Measurements from ENCODE around the gene OXER1. TPM values are rescaled to one million over a fixed set of nuclear protein-coding genes. Genes with fewer than 3 reads are reported as not detected.

The OXER1 gene
- total and polyA plus RNA-seq, 9 of the 15 experiments (the other 6 are each of a cell fraction or from before 2014, with no cell fraction given) = not detected

DNA sequence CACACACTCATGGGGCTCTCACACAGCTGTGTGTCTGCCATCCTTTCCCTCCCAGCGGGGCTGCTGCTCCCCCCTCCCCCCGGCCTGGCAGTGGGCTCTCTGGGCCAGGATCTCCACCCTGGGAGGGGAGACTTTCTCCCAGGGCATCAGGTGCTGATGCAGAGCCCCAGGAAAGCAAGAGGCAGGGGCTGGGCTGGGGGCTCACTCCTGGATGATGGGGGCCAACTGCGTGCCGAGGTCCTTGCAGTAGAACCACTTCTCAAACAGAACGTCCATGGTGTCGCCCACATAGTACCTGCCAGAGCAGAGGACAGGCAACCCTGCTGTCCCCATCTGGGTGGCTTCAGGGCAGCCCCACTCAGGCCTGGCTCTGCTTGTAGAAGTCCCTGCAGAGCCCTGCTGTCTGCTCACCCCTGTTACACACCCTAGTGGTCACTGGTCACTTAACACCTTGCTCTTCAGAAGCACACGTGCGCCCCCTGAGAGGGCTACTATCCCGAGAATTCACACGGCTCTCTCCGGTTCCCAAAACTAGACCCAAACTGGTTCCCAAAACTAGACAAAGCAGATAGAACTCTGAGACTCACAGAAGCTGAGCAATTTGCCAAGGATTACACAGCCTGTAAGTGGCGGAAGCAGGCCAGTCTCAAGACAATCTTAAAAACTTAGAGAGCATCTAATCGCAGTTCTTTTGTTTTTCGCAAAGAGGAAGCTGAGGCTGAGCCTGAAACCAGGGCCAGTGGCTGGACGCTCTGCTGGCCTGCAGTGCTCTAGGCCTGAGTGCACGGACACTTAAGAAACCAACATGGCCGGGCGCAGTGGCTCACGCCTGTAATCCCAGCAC lies 6.6 kb upstream of the OXER1 start (continued):
- TF ChIP-seq, protein P1, sequence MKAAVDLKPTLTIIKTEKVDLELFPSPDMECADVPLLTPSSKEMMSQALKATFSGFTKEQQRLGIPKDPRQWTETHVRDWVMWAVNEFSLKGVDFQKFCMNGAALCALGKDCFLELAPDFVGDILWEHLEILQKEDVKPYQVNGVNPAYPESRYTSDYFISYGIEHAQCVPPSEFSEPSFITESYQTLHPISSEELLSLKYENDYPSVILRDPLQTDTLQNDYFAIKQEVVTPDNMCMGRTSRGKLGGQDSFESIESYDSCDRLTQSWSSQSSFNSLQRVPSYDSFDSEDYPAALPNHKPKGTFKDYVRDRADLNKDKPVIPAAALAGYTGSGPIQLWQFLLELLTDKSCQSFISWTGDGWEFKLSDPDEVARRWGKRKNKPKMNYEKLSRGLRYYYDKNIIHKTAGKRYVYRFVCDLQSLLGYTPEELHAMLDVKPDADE (conservative IDR thresholded peaks at IDR 0.05; ENCODE audit: control insufficient read depth, low read depth, low read length) = no peak
- no peak for TF ChIP-seq PHF21A (IDR thresholded peaks at IDR 0.05; ENCODE audit: borderline replicate concordance, low read depth)
- TF ChIP-seq RAD51 (IDR thresholded peaks at IDR 0.05; ENCODE audit: borderline replicate concordance, low read depth) = no peak
- no peak for TF ChIP-seq COPS2 (conservative IDR thresholded peaks at IDR 0.05)
- no peak for TF ChIP-seq HEY1 (CRISPR knock-in tag; IDR thresholded peaks at IDR 0.05; ENCODE audit: borderline replicate concordance)
- TF ChIP-seq, protein P2, sequence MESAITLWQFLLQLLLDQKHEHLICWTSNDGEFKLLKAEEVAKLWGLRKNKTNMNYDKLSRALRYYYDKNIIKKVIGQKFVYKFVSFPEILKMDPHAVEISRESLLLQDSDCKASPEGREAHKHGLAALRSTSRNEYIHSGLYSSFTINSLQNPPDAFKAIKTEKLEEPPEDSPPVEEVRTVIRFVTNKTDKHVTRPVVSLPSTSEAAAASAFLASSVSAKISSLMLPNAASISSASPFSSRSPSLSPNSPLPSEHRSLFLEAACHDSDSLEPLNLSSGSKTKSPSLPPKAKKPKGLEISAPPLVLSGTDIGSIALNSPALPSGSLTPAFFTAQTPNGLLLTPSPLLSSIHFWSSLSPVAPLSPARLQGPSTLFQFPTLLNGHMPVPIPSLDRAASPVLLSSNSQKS (CRISPR knock-in tag; IDR thresholded peaks at IDR 0.05) = no peak
- no peak for TF ChIP-seq NFIC (IDR thresholded peaks at IDR 0.05)
- TF ChIP-seq POLR2AphosphoS2 (IDR thresholded peaks at IDR 0.05; ENCODE audit: low read length) = no peak
- no peak for TF ChIP-seq TCF7 (IDR thresholded peaks at IDR 0.05; ENCODE audit: borderline replicate concordance)
- TF ChIP-seq, protein P3, sequence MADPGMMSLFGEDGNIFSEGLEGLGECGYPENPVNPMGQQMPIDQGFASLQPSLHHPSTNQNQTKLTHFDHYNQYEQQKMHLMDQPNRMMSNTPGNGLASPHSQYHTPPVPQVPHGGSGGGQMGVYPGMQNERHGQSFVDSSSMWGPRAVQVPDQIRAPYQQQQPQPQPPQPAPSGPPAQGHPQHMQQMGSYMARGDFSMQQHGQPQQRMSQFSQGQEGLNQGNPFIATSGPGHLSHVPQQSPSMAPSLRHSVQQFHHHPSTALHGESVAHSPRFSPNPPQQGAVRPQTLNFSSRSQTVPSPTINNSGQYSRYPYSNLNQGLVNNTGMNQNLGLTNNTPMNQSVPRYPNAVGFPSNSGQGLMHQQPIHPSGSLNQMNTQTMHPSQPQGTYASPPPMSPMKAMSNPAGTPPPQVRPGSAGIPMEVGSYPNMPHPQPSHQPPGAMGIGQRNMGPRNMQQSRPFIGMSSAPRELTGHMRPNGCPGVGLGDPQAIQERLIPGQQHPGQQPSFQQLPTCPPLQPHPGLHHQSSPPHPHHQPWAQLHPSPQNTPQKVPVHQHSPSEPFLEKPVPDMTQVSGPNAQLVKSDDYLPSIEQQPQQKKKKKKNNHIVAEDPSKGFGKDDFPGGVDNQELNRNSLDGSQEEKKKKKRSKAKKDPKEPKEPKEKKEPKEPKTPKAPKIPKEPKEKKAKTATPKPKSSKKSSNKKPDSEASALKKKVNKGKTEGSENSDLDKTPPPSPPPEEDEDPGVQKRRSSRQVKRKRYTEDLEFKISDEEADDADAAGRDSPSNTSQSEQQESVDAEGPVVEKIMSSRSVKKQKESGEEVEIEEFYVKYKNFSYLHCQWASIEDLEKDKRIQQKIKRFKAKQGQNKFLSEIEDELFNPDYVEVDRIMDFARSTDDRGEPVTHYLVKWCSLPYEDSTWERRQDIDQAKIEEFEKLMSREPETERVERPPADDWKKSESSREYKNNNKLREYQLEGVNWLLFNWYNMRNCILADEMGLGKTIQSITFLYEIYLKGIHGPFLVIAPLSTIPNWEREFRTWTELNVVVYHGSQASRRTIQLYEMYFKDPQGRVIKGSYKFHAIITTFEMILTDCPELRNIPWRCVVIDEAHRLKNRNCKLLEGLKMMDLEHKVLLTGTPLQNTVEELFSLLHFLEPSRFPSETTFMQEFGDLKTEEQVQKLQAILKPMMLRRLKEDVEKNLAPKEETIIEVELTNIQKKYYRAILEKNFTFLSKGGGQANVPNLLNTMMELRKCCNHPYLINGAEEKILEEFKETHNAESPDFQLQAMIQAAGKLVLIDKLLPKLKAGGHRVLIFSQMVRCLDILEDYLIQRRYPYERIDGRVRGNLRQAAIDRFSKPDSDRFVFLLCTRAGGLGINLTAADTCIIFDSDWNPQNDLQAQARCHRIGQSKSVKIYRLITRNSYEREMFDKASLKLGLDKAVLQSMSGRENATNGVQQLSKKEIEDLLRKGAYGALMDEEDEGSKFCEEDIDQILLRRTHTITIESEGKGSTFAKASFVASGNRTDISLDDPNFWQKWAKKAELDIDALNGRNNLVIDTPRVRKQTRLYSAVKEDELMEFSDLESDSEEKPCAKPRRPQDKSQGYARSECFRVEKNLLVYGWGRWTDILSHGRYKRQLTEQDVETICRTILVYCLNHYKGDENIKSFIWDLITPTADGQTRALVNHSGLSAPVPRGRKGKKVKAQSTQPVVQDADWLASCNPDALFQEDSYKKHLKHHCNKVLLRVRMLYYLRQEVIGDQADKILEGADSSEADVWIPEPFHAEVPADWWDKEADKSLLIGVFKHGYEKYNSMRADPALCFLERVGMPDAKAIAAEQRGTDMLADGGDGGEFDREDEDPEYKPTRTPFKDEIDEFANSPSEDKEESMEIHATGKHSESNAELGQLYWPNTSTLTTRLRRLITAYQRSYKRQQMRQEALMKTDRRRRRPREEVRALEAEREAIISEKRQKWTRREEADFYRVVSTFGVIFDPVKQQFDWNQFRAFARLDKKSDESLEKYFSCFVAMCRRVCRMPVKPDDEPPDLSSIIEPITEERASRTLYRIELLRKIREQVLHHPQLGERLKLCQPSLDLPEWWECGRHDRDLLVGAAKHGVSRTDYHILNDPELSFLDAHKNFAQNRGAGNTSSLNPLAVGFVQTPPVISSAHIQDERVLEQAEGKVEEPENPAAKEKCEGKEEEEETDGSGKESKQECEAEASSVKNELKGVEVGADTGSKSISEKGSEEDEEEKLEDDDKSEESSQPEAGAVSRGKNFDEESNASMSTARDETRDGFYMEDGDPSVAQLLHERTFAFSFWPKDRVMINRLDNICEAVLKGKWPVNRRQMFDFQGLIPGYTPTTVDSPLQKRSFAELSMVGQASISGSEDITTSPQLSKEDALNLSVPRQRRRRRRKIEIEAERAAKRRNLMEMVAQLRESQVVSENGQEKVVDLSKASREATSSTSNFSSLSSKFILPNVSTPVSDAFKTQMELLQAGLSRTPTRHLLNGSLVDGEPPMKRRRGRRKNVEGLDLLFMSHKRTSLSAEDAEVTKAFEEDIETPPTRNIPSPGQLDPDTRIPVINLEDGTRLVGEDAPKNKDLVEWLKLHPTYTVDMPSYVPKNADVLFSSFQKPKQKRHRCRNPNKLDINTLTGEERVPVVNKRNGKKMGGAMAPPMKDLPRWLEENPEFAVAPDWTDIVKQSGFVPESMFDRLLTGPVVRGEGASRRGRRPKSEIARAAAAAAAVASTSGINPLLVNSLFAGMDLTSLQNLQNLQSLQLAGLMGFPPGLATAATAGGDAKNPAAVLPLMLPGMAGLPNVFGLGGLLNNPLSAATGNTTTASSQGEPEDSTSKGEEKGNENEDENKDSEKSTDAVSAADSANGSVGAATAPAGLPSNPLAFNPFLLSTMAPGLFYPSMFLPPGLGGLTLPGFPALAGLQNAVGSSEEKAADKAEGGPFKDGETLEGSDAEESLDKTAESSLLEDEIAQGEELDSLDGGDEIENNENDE (IDR thresholded peaks at IDR 0.05; ENCODE audit: low read depth, low read length) = no peak
- TF ChIP-seq ETV5 (CRISPR knock-in tag; IDR thresholded peaks at IDR 0.05; ENCODE audit: low read depth) = no peak
- no peak for TF ChIP-seq ZNF41 (CRISPR knock-in tag; conservative IDR thresholded peaks at IDR 0.05)
- TF ChIP-seq CEBPG (CRISPR knock-in tag; IDR thresholded peaks at IDR 0.05) = no peak
- TF ChIP-seq CEBPG (tag; conservative IDR thresholded peaks at IDR 0.05 in 1 of 2, IDR thresholded peaks at IDR 0.05 in 1 of 2) = no peak
- TF ChIP-seq RB1 (IDR thresholded peaks at IDR 0.05; ENCODE audit: low read depth) = peak; percentile 41; the same call in 1 of the 2 replicates
